Heart left ventricle (tissue), 16 donors: ENCODE measurements around the gene GPANK1. TPM values are rescaled to one million over a fixed set of nuclear protein-coding genes. Genes with fewer than 3 reads are reported as not detected.

Experiments used
- ATAC-seq, 4 donors: fragments of 200-7000 bp; cut with Tn5 transposase; one replicate each; pipeline ENCODE4 v1.9.1; 2020 to 2022; ENCODE audit warnings: moderate library complexity in 4 of 4, mild to moderate bottlenecking in 3 of 4, moderate number of reproducible peaks in 1 of 4
- DNase-seq, 5 donors: peaks; one replicate each; pipeline ENCODE4 v3.0.0-alpha.2; 2020
- H3K27ac ChIP-seq, 12 donors: fragments of 200-600 bp; sonication (generic) in 4 of 12; one replicate each; pipeline versions ENCODE4 v1.5.0 to v1.8.0; 2016 to 2022; ENCODE audit warnings: mild to moderate bottlenecking in 2 of 12
- H3K27me3 ChIP-seq, 9 donors: fragments of 200-600 bp; sonication (generic) in 2 of 9; one replicate each; pipeline versions ENCODE4 v1.5.1 to v1.8.0; 2016 to 2022; ENCODE audit warnings: mild to moderate bottlenecking in 3 of 9
- H3K36me3 ChIP-seq, 9 donors: fragments of 200-600 bp; sonication (generic) in 2 of 9; one replicate each; pipeline versions ENCODE4 v1.5.0 to v1.8.0; 2018 to 2022; ENCODE audit warnings: mild to moderate bottlenecking in 2 of 9
- H3K4me1 ChIP-seq, 12 donors: fragments of 200-600 bp; sonication (generic) in 4 of 12; one replicate each; pipeline versions ENCODE4 v1.5.0 to v1.8.0; 2016 to 2022; ENCODE audit warnings: mild to moderate bottlenecking in 3 of 12
- H3K4me3 ChIP-seq, 12 donors: fragments of 200-600 bp; sonication (generic) in 4 of 12; one replicate each; pipeline versions ENCODE4 v1.5.0 to v1.8.0; 2017 to 2022; ENCODE audit warnings: mild to moderate bottlenecking in 9 of 12, moderate library complexity in 4 of 12
- H3K9me3 ChIP-seq, 12 donors: fragments of 200-600 bp; sonication (generic) in 4 of 12; one replicate each; pipeline versions ENCODE4 v1.5.0 to v1.8.0; 2016 to 2022; ENCODE audit warnings: mild to moderate bottlenecking in 1 of 12
- POLR2A ChIP-seq, 2 donors: fragments of 450-650 bp; IDR thresholded peaks; one replicate each; pipeline ENCODE4 v1.6.1; 2017; ENCODE audit warnings: antibody characterized with exemption in 2 of 2, mild to moderate bottlenecking in 2 of 2, moderate library complexity in 2 of 2
- WGBS, 4 donors: extraction: QIAGEN DNeasy Blood & Tissue Kit in 2 of 4; methylation state at CpG; one replicate each; pipeline versions ENCODE4 v1.1.5 to v1.1.7; 2013 to 2018; 5-methylcytosine and 5-hydroxymethylcytosine counted together
- intact Hi-C, 10 donors: fragments of 100-400 bp; cut with DNase I; formaldehyde crosslinking; loops; one replicate each; pipeline versions ENCODE4 v1.11.1 to v1.14.2; 2022
- polyA plus RNA-seq, 2 donors: library from polyadenylated mRNA; stranded (reverse); fragments of 200-250 nt; gene quantifications; one replicate each; pipeline ENCODE4 v1.2.3, GENCODE V29; 2013
- total RNA-seq, 9 donors: library from RNA; depleted of rRNA in 2 of 9; stranded (reverse); fragments of >200 nt in 2 of 9; fragmentation: NEBNext Ultra II Directional in 3 of 9; extraction: Animal tissue kit (Norgen Biotek cat#: 25700) in 3 of 9; gene quantifications; one replicate each; pipeline versions ENCODE4 v1.1.0 to v1.2.4, GENCODE V29; 2016 to 2023
- TF ChIP-seq, protein P1 (sequence below), 12 donors: fragments of 200-600 bp; sonication (generic) in 4 of 12; IDR thresholded peaks; one replicate each; pipeline versions ENCODE4 v1.5.0 to v1.8.0; 2018 to 2022; ENCODE audit warnings: antibody characterized with exemption in 12 of 12, mild to moderate bottlenecking in 5 of 12
- donor health status: ischemic (EF 13 %, LVEDD 7.1; RV severe dilation, severe dysfunction).
- donor health status: healthy with polysubstance abuse.
- donor health status: DM: no; HTN: yes; CAD: no.
- donor health status: DM: no; HTN: no; CAD: no.
- donor health status: ischemic (EF 25% LVEDD 6.9; RV normal size, moderate dysfunction).
- donor health status: ischemic (EF 25% LVEDD 5.7; RV mildly dilated, moderate dysfunction).
- donor health status: healthy.
- donor health status: DM: yes; HTN: yes; CAD: no.
- donor health status: ischemic (EF 35%, LVEDD 5.7; RV mildly dilated, moderate dysfunction).
- donor health status: nonischemic (EF 11% LVEDD 7.7; RV severe dilation, severe dysfunction).
- donor health status: DM: yes; HTN: yes; CAD: no.
- donor health status: PGD.
- donor health status: ischemic (EF 29% LVEDD 5.4; RV normal size, mild dysfunction).
- donor health status: nonischemic (EF 23%, LVEDD 6.1; RV moderate dilation, normal function).

GPANK1 gene
- total and polyA plus RNA-seq, 11 donors, result 15.9 to 29.8 (median 19.5) TPM

DNA sequence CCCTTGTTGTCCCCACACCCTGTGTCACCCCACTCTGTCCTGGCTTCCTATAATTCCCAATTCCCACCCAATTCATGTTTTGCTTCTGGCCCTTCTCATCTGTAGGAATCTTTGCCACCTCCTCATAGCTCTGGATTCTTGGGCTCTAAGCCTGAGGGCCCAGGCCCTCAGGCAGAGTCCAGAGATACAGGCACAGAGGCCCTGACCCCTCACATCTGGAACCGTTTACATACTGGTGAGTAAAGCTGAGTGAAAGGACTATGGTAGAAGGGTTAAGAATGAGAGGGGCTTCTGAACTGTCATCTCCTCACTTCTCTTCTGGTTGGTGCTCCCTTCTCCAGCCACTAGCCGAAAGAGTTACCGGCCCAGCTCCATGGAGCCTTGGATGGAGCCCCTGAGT is 30.7 kb downstream of the GPANK1 start:
- WGBS, 4 donors, result 86 to 93% (median 89%) methylated on average over 3 of the region's 3 CpGs
- Histone ChIP-seq H3K36me3 (peaks cover 2 to 100% (median 100%) of the 10 kb centered on the region in 9 donors), H3K4me1 (peaks cover 0 to 4% (median 0%) of the 10 kb centered on the region in 12 donors), H3K4me3 (no peak overlapping the region), H3K9me3 (no peaks in the 10 kb centered on the region), H3K27me3 (no peaks in the 10 kb centered on the region), H3K27ac (no peak overlapping the region)
- TF ChIP-seq, protein P1, sequence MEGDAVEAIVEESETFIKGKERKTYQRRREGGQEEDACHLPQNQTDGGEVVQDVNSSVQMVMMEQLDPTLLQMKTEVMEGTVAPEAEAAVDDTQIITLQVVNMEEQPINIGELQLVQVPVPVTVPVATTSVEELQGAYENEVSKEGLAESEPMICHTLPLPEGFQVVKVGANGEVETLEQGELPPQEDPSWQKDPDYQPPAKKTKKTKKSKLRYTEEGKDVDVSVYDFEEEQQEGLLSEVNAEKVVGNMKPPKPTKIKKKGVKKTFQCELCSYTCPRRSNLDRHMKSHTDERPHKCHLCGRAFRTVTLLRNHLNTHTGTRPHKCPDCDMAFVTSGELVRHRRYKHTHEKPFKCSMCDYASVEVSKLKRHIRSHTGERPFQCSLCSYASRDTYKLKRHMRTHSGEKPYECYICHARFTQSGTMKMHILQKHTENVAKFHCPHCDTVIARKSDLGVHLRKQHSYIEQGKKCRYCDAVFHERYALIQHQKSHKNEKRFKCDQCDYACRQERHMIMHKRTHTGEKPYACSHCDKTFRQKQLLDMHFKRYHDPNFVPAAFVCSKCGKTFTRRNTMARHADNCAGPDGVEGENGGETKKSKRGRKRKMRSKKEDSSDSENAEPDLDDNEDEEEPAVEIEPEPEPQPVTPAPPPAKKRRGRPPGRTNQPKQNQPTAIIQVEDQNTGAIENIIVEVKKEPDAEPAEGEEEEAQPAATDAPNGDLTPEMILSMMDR (IDR thresholded peaks at IDR 0.05), result no peak
- TF ChIP-seq POLR2A (IDR thresholded peaks at IDR 0.05), result no peak
- ATAC-seq, result no peak
- intact Hi-C loops, result no loop called here
- DNase-seq, result no peak

GRCh38 chr6:31633447-31633846 is 31.4 kb downstream of the GPANK1 start:
- H3K4me3 ChIP-seq, result no peak overlapping the region
- no peak for DNase-seq
- H3K4me1 ChIP-seq, result peaks cover 0 to 4% (median 0%) of the 10 kb centered on the region in 12 donors
- peak overlapping the region in 1 of 12 donors; percentile 17 for H3K27ac ChIP-seq
- no peak for TF ChIP-seq POLR2A (IDR thresholded peaks at IDR 0.05)
- TF ChIP-seq, protein P1 (IDR thresholded peaks at IDR 0.05), result no peak
- no peaks in the 10 kb centered on the region for H3K9me3 ChIP-seq
- ATAC-seq, result no peak
- no peaks in the 10 kb centered on the region for H3K27me3 ChIP-seq
- WGBS, 4 donors, result 80 to 88% (median 84%) methylated on average over 7 of the region's 7 CpGs
- intact Hi-C loops, result no loop called here
- H3K36me3 ChIP-seq, result peaks cover 2 to 100% (median 100%) of the 10 kb centered on the region in 9 donors

GRCh38 chr6:31632279-31632946 is 32.4 kb downstream of the GPANK1 start:
- Histone ChIP-seq H3K4me1 (peaks cover 0 to 4% (median 0%) of the 10 kb centered on the region in 12 donors), H3K27ac (peak overlapping the region in 1 of 12 donors; percentile 11), H3K4me3 (no peak overlapping the region), H3K36me3 (peaks cover 2 to 100% (median 100%) of the 10 kb centered on the region in 9 donors), H3K27me3 (no peaks in the 10 kb centered on the region), H3K9me3 (no peaks in the 10 kb centered on the region)
- DNase-seq (no peak), ATAC-seq (peak in 3 of 4 donors; percentile 2 to 3 (median 3))
- intact Hi-C loops, result no loop called here
- TF ChIP-seq, protein P1 (IDR thresholded peaks at IDR 0.05), result no peak
- TF ChIP-seq POLR2A (IDR thresholded peaks at IDR 0.05), result no peak
- 91 to 92% (median 91%) methylated on average over 26 of the region's 26 CpGs for WGBS, 4 donors

GRCh38 chr6:31631681-31632278 is 33.0 kb downstream of the GPANK1 start:
- H3K9me3 ChIP-seq, result no peaks in the 10 kb centered on the region
- 88 to 91% (median 90%) methylated on average over 27 to 32 of the region's 32 CpGs for WGBS, 4 donors
- no peak overlapping the region for H3K4me3 ChIP-seq
- peaks cover 5 to 100% (median 100%) of the 10 kb centered on the region in 9 donors for H3K36me3 ChIP-seq
- no peaks in the 10 kb centered on the region for H3K27me3 ChIP-seq
- ATAC-seq (peak in 3 of 4 donors; percentile 10 to 20 (median 18)), DNase-seq (no peak)
- no peak for TF ChIP-seq POLR2A (IDR thresholded peaks at IDR 0.05)
- TF ChIP-seq, protein P1 (IDR thresholded peaks at IDR 0.05), result no peak
- H3K4me1 ChIP-seq, result peaks cover 0 to 4% (median 0%) of the 10 kb centered on the region in 12 donors
- intact Hi-C loops, result no loop called here
- no peak overlapping the region for H3K27ac ChIP-seq
